NCI-H2081 treated with DMSO at 0.1 percent for 48 hours (cell line): ENCODE measurements around the gene HDAC6.
"Not testable (repeated sequence)": the region's sequence is repeated elsewhere in the genome, so short reads cannot be mapped to it uniquely, and the experiment has no call there.

ENCODE experiments used
- DNase-seq: peaks from one replicate; lab custom pipeline; 2025; lab: John Stamatoyannopoulos, UW

The HDAC6 gene

GRCh38 chrX:48824066-48824465 is 22.2 kb downstream of the HDAC6 start:
- no peak for DNase-seq

DNA sequence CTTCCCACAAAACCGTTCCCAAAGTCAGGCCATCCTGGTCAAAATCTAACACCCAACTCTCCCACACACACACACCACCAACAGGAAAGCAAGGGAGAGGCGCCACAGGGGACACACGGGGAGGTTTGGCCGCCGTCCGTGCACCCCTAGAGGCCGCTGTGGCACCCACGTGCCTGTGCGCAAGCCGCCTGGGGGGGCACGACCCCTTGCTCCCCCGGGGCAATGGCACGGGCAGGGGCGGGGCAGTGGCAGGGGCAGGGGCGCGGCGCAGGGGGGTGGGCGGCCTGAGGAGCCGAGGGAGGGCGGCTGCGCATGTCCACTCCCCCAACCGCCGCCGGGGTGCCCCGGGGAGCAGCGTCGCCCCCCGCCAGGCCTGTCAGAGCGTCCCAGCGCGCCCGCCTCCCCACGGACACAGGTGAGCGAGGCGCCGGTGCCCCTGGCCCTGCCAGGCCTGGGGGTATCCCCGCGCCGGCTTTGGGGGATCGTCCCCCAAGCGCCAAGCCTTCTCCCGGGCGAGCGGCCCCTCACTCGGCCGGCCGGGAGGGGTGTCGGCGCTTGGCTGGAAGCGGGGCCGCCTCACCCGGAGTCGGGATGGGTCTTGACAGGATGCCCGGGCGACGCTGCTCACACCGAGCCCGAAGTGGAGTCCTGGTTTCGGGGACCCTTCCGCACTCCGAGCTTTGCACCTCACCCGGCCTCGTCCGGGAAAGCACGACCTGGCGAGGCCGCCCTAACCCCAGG is 24.4 kb downstream of the HDAC6 start, which contains the start of gene ERAS:
Gene ERAS (plus strand): TSS at position 379 of the 741 bp plus-strand sequence. CDS start 2,611 bp downstream, outside the sequence.
- DNase-seq = no peak

- no peak for DNase-seq
Observed at GRCh38 chrX:48826876-48827653, 25.2 kb downstream of the HDAC6 start.

DNA sequence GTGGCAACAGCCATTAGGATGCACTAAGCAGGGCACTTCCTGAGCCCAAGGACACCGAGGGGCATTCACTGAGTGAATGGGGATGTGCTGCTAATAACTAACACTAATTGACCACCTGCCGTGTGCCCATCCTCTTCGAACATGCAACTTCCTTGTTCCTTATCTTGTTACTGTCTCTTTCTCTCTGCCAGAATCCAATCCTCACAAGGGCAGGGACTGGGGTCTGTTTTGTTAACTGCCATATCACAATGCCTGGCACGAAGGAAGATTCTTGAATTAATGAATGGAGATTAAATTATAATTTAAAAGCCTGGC is 25.7 kb downstream of the HDAC6 start:
- no peak for DNase-seq

DNA sequence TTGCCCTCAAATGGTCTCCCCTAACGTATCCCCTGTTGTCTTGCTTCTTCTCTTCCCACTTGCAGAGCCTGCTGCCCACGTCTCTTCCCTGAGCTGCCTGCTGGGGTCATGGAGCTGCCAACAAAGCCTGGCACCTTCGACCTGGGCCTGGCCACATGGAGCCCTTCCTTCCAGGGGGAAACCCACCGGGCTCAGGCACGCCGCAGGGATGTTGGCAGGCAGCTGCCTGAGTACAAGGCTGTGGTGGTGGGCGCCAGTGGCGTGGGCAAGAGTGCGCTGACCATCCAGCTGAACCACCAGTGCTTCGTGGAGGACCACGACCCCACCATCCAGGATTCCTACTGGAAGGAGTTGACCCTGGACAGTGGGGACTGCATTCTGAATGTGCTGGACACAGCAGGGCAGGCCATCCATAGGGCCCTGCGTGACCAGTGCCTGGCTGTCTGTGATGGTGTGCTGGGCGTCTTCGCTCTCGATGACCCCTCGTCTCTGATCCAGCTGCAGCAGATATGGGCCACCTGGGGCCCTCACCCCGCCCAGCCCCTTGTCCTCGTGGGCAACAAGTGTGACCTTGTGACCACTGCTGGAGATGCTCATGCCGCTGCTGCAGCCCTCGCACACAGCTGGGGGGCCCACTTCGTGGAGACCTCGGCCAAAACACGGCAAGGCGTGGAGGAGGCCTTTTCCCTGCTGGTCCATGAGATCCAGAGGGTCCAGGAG is 27.3 kb downstream of the HDAC6 start:
- no peak for DNase-seq

- DNase-seq = no peak
Observed at GRCh38 chrX:48831136-48831908, 29.5 kb downstream of the HDAC6 start.

DNA sequence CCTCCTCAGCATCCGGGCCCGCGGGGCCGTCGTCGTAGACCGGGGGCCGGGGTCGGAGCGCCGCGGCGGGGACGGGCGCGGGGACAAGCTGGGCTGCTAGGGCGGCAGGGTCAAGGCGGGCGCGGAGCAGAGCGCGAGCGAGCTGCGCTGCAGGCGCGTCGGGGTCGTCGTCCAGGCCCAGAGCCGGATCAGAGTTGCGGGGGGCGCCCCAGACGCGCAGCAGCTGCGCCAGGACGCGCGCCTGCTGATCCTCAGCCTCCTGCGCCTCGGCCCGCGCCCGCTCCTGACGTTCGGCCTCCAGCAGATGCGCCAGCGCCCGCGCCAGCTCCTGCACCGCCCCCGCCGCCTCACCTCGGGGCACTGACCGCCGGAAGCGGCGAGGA is 30.0 kb downstream of the HDAC6 start:
- no peak for DNase-seq

DNA sequence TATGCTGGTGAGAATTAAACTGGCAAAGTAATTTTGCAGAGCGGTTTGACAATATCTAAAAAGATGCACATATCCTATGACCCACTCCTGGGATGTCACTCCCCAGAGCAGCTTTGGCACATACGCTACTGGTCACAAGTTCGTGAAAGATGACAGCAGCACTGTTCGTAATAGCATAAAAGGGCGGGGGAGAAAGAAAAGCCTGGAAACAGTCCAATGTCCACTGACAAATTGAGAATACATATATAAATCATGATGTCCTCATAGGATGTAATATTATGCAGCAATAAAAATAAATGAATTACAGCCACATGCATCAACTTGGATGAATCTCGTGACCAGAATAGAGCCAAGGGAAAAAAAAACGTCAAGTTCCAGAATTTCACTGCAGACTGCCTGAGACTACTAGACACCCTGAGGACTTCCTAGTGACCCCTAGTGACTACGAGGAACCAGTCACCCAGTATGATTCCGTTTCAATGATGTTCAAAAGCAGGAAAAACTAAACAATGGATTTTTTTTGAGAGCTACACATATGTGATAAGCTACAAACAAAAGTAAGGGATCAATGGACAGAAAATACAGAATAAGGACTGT is 31.8 kb downstream of the HDAC6 start:
- no peak for DNase-seq

- no peak for DNase-seq
Observed at GRCh38 chrX:48834383-48834709, 32.5 kb downstream of the HDAC6 start.

GRCh38 chrX:48835524-48836329 is 33.9 kb downstream of the HDAC6 start, which contains the start of gene PCSK1N:
Gene PCSK1N, minus strand, starts transcription at chrX:48835610. Its CDS starts 78 bp downstream, at chrX:48835532.
- peak; percentile 11 for DNase-seq

GRCh38 chrX:48839686-48840085 is 37.8 kb downstream of the HDAC6 start:
- no peak for DNase-seq

GRCh38 chrX:48848847-48849246 is 47.0 kb downstream of the HDAC6 start:
- DNase-seq = no peak

DNA sequence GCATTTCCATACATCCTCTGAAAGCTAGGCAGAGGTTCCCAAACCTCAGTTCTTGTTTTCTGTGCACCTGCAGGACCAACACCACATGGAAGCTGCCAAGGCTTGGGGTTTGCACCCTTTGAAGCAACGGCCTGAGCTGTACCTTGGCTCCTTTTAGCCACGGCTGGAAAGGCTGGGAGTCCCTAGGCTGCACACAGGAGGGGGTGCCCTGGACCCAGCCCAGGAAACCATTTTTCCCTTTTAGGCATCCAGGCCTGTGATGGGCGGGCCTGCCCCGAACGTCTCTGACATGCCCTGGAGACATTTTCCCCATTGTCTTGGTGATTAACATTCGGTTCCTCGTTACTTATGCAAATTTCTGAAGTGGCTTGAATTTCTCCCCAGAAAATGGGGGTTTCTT is 51.0 kb downstream of the HDAC6 start:
- no peak for DNase-seq

GRCh38 chrX:48853494-48853893 is 51.6 kb downstream of the HDAC6 start:
- not testable (repeated sequence) for DNase-seq

- not testable (repeated sequence) for DNase-seq
Observed at GRCh38 chrX:48854121-48854804, 52.4 kb downstream of the HDAC6 start.

- no peak for DNase-seq
Observed at GRCh38 chrX:48854898-48855297, 53.0 kb downstream of the HDAC6 start.

DNA sequence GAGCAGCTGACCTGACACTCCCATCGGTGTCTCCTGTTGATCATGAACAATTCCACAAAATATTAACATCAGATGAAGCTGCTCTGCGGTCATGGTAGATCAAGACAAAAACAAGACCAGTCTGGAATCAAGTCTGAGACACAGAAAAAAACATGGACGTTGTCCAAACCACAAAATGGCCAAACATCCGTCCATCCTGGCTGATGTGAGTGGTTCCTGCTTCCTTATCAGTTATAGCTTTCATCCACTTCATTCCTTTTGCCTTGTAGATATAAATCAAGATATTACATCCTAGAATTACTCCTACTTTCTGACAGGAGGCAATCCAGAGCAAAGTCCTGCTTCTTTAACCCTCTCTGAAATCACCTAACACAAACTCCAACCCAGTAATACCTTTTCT is 62.3 kb downstream of the HDAC6 start:
- no peak for DNase-seq

DNA sequence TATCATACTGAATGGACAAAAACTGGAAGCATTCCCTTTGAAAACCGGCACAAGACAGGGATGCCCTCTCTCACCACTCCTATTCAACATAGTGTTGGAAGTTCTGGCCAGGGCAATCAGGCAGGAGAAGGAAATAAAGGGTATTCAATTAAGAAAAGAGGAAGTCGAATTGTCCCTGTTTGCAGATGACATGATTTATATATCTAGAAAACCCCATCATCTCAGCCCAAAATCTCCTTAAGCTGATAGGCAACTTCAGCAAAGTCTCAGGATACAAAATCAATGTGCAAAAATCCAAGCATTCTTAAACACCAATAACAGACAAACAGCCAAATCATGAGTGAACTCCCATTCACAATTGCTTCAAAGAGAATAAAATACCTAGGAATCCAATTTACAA is 70.2 kb downstream of the HDAC6 start:
- DNase-seq = not testable (repeated sequence)
